Stimulated activated CD8-positive, alpha-beta memory T cell treated with anti-CD3 and anti-CD28 coated beads, Interleukin-15, amount 100 ng/mL, for 1 hour (primary cell): ENCODE results near the gene NRSN2.

Source experiments
- DNase-seq: peaks from one replicate; pipeline ENCODE4 v3.0.0-alpha.2; 2020; ENCODE audit warnings: low read depth

NRSN2 gene

GRCh38 chr20:397432-398237 lies 50.7 kb downstream of the NRSN2 start:
- no peak for DNase-seq

GRCh38 chr20:399182-399707 lies 52.3 kb downstream of the NRSN2 start:
- DNase-seq, result no peak

GRCh38 chr20:400128-400453 lies 53.2 kb downstream of the NRSN2 start:
- no peak for DNase-seq

GRCh38 chr20:400454-401275 lies 53.8 kb downstream of the NRSN2 start:
- no peak for DNase-seq

GRCh38 chr20:401682-402495 lies 55.0 kb downstream of the NRSN2 start:
- DNase-seq, result no peak

GRCh38 chr20:402496-402885 lies 55.6 kb downstream of the NRSN2 start:
- DNase-seq, result no peak

- DNase-seq, result no peak
Measured at GRCh38 chr20:402898-403581, 56.1 kb downstream of the NRSN2 start.

GRCh38 chr20:403582-403957 lies 56.7 kb downstream of the NRSN2 start:
- DNase-seq, result no peak

GRCh38 chr20:404088-404487 lies 57.2 kb downstream of the NRSN2 start:
- no peak for DNase-seq
